ENCODE data around the gene ADAT1.

DNA sequence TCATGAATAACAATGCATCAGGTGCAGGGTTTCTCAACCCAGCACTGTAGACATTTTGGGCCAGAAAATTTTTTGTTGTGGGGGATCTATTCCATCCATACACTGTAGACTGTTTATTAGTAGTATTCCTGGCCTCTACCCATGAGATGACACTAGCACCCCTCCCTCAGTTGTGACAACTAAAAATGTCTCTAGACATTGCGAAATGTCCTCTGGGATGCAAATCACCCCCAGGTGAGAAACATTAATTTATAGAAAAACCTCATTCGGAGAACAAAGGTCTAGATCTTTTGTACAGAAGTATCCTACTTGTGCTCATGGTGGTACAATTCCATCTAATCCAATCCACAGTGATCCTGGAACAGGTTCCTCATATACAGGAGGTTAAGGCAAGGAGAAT, 4.3 kb downstream of the ADAT1 start:
- TF ChIP-seq YY1 (tag by site-specific recombination; IDR thresholded peaks at IDR 0.05): no peak
- TF ChIP-seq, protein P1, sequence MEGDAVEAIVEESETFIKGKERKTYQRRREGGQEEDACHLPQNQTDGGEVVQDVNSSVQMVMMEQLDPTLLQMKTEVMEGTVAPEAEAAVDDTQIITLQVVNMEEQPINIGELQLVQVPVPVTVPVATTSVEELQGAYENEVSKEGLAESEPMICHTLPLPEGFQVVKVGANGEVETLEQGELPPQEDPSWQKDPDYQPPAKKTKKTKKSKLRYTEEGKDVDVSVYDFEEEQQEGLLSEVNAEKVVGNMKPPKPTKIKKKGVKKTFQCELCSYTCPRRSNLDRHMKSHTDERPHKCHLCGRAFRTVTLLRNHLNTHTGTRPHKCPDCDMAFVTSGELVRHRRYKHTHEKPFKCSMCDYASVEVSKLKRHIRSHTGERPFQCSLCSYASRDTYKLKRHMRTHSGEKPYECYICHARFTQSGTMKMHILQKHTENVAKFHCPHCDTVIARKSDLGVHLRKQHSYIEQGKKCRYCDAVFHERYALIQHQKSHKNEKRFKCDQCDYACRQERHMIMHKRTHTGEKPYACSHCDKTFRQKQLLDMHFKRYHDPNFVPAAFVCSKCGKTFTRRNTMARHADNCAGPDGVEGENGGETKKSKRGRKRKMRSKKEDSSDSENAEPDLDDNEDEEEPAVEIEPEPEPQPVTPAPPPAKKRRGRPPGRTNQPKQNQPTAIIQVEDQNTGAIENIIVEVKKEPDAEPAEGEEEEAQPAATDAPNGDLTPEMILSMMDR (tag by site-specific recombination; IDR thresholded peaks at IDR 0.05): no peak
- TF ChIP-seq, protein P2, sequence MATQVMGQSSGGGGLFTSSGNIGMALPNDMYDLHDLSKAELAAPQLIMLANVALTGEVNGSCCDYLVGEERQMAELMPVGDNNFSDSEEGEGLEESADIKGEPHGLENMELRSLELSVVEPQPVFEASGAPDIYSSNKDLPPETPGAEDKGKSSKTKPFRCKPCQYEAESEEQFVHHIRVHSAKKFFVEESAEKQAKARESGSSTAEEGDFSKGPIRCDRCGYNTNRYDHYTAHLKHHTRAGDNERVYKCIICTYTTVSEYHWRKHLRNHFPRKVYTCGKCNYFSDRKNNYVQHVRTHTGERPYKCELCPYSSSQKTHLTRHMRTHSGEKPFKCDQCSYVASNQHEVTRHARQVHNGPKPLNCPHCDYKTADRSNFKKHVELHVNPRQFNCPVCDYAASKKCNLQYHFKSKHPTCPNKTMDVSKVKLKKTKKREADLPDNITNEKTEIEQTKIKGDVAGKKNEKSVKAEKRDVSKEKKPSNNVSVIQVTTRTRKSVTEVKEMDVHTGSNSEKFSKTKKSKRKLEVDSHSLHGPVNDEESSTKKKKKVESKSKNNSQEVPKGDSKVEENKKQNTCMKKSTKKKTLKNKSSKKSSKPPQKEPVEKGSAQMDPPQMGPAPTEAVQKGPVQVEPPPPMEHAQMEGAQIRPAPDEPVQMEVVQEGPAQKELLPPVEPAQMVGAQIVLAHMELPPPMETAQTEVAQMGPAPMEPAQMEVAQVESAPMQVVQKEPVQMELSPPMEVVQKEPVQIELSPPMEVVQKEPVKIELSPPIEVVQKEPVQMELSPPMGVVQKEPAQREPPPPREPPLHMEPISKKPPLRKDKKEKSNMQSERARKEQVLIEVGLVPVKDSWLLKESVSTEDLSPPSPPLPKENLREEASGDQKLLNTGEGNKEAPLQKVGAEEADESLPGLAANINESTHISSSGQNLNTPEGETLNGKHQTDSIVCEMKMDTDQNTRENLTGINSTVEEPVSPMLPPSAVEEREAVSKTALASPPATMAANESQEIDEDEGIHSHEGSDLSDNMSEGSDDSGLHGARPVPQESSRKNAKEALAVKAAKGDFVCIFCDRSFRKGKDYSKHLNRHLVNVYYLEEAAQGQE (tag by site-specific recombination; IDR thresholded peaks at IDR 0.05): no peak
- TF ChIP-seq, protein P3, sequence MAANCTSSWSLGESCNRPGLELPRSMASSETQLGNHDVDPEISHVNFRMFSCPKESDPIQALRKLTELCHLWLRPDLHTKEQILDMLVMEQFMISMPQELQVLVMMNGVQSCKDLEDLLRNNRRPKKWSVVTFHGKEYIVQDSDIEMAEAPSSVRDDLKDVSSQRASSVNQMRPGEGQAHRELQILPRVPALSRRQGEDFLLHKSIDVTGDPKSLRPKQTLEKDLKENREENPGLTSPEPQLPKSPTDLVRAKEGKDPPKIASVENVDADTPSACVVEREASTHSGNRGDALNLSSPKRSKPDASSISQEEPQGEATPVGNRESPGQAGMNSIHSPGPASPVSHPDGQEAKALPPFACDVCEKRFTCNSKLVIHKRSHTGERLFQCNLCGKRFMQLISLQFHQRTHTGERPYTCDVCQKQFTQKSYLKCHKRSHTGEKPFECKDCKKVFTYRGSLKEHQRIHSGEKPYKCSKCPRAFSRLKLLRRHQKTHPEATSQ (tag by site-specific recombination; IDR thresholded peaks at IDR 0.05): no peak
- no peak for TF ChIP-seq YY2 (tag by site-specific recombination; IDR thresholded peaks at IDR 0.05)
- TF ChIP-seq, protein P4, sequence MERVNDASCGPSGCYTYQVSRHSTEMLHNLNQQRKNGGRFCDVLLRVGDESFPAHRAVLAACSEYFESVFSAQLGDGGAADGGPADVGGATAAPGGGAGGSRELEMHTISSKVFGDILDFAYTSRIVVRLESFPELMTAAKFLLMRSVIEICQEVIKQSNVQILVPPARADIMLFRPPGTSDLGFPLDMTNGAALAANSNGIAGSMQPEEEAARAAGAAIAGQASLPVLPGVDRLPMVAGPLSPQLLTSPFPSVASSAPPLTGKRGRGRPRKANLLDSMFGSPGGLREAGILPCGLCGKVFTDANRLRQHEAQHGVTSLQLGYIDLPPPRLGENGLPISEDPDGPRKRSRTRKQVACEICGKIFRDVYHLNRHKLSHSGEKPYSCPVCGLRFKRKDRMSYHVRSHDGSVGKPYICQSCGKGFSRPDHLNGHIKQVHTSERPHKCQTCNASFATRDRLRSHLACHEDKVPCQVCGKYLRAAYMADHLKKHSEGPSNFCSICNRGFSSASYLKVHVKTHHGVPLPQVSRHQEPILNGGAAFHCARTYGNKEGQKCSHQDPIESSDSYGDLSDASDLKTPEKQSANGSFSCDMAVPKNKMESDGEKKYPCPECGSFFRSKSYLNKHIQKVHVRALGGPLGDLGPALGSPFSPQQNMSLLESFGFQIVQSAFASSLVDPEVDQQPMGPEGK (tag by site-specific recombination; IDR thresholded peaks at IDR 0.05): no peak
- TF ChIP-seq, protein P5, sequence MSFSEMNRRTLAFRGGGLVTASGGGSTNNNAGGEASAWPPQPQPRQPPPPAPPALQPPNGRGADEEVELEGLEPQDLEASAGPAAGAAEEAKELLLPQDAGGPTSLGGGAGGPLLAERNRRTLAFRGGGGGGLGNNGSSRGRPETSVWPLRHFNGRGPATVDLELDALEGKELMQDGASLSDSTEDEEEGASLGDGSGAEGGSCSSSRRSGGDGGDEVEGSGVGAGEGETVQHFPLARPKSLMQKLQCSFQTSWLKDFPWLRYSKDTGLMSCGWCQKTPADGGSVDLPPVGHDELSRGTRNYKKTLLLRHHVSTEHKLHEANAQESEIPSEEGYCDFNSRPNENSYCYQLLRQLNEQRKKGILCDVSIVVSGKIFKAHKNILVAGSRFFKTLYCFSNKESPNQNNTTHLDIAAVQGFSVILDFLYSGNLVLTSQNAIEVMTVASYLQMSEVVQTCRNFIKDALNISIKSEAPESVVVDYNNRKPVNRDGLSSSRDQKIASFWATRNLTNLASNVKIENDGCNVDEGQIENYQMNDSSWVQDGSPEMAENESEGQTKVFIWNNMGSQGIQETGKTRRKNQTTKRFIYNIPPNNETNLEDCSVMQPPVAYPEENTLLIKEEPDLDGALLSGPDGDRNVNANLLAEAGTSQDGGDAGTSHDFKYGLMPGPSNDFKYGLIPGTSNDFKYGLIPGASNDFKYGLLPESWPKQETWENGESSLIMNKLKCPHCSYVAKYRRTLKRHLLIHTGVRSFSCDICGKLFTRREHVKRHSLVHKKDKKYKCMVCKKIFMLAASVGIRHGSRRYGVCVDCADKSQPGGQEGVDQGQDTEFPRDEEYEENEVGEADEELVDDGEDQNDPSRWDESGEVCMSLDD (tag by site-specific recombination; IDR thresholded peaks at IDR 0.05): no peak
- TF ChIP-seq ZBTB48 (tag by site-specific recombination; IDR thresholded peaks at IDR 0.05): no peak
- no peak for TF ChIP-seq ZNF335 (tag by site-specific recombination; conservative IDR thresholded peaks at IDR 0.05)
- TF ChIP-seq, protein P6, sequence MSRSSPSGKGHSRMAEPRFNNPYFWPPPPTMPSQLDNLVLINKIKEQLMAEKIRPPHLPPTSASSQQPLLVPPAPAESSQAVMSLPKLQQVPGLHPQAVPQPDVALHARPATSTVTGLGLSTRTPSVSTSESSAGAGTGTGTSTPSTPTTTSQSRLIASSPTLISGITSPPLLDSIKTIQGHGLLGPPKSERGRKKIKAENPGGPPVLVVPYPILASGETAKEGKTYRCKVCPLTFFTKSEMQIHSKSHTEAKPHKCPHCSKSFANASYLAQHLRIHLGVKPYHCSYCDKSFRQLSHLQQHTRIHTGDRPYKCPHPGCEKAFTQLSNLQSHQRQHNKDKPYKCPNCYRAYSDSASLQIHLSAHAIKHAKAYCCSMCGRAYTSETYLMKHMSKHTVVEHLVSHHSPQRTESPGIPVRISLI (tag by site-specific recombination; IDR thresholded peaks at IDR 0.05): no peak
